Lower leg skin (tissue), 3 donors: ENCODE data around the gene FOXL3.

ENCODE experiments used
- POLR2A ChIP-seq, 2 donors: fragments of 450-650 bp; IDR thresholded peaks; one replicate each; pipeline ENCODE4 v1.6.1; 2016 to 2017; ENCODE audit warnings: antibody characterized with exemption in 2 of 2, mild to moderate bottlenecking in 1 of 2, moderate library complexity in 1 of 2
- TF ChIP-seq, protein P1 (sequence below), 3 donors: fragments of 450-650 bp; IDR thresholded peaks; one replicate each; pipeline ENCODE4 v1.5.1; 2016; ENCODE audit warnings: antibody characterized with exemption in 3 of 3, mild to moderate bottlenecking in 3 of 3, moderate library complexity in 2 of 3

DNA sequence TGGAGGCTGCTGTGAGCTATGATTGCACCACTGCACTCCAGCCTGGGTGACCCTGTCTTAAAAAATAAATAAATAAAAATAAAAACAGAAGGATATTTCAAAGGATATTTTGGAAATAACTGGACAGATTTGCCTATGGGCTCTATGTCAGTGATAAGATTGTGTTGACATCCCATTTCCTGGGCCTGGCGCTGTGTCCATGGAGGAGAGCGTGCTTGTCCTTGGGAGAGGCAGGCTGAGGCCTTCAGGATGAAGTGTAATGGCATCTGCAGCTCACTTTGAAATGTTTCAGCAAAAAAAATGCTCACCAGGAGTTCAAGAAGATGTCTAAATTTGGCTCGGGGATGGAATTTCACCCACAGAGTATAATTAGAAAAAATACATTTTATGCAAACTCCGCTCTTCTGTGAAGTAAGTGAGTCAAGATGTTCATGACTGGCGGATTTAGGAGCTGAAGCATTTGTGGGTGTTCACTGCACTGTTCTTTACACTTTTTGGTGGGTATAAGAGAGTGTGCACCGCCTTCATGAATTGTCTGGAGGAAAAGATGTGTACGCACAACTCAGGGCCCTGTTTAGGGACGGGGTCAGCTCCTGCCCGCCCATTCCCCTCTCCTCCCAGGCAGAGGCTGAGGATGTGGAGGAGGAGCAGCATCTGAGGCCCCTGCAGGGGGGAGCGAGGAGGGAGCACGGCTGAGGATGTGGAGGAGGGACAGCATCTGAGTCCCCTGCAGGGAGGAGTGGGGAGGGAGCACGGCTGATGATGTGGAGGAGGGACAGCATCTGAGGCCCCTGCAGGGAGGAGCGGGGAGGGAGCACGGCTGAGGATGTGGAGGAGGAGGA lies 18.5 kb upstream of the FOXL3 start:
- TF ChIP-seq, protein P1, sequence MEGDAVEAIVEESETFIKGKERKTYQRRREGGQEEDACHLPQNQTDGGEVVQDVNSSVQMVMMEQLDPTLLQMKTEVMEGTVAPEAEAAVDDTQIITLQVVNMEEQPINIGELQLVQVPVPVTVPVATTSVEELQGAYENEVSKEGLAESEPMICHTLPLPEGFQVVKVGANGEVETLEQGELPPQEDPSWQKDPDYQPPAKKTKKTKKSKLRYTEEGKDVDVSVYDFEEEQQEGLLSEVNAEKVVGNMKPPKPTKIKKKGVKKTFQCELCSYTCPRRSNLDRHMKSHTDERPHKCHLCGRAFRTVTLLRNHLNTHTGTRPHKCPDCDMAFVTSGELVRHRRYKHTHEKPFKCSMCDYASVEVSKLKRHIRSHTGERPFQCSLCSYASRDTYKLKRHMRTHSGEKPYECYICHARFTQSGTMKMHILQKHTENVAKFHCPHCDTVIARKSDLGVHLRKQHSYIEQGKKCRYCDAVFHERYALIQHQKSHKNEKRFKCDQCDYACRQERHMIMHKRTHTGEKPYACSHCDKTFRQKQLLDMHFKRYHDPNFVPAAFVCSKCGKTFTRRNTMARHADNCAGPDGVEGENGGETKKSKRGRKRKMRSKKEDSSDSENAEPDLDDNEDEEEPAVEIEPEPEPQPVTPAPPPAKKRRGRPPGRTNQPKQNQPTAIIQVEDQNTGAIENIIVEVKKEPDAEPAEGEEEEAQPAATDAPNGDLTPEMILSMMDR (IDR thresholded peaks at IDR 0.05) = no peak
- TF ChIP-seq POLR2A (IDR thresholded peaks at IDR 0.05) = no peak
